Transverse colon (tissue), 4 donors: Measurements from ENCODE around the gene GPD1L.

Source experiments
- POLR2AphosphoS5 ChIP-seq, 3 donors: sonication (generic); formaldehyde crosslinking; IDR thresholded peaks; one replicate each; pipeline ENCODE4 v1.6.1; 2016; ENCODE audit warnings: antibody characterized with exemption in 3 of 3
- TF ChIP-seq, protein P1 (sequence below), 5 experiments: fragments of 200-600 bp in 3 of 5; fragments of 450-650 bp in 2 of 5; sonication (generic) in 3 of 5; IDR thresholded peaks; 1 replicate in 2 of 5; 2 replicates in 3 of 5; pipeline ENCODE4 v1.5.1; 2016 to 2017; ENCODE audit warnings: antibody characterized with exemption in 5 of 5, inconsistent platforms in 3 of 5, mild to moderate bottlenecking in 2 of 5, moderate library complexity in 1 of 5

DNA sequence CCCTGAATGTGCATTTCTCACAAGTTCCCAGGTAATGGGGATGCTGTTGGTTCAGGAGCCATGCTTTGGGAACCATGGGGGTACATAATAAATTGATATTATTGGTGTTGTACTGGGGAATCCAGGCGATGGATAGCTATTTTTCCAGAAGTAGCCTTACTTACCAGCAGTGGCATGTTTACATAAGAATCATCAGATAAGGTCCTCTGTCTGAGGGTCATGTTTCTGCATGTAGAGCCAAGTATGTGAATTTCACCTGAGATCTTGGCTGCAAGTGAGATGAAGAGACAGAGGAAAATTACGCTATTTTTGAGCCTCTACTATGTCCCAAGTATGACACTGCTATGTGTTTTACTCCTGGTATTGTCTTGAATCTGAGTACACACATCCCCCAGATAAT lies 26.3 kb downstream of the GPD1L start:
- no peak for TF ChIP-seq POLR2AphosphoS5 (IDR thresholded peaks at IDR 0.05)
- TF ChIP-seq, protein P1, sequence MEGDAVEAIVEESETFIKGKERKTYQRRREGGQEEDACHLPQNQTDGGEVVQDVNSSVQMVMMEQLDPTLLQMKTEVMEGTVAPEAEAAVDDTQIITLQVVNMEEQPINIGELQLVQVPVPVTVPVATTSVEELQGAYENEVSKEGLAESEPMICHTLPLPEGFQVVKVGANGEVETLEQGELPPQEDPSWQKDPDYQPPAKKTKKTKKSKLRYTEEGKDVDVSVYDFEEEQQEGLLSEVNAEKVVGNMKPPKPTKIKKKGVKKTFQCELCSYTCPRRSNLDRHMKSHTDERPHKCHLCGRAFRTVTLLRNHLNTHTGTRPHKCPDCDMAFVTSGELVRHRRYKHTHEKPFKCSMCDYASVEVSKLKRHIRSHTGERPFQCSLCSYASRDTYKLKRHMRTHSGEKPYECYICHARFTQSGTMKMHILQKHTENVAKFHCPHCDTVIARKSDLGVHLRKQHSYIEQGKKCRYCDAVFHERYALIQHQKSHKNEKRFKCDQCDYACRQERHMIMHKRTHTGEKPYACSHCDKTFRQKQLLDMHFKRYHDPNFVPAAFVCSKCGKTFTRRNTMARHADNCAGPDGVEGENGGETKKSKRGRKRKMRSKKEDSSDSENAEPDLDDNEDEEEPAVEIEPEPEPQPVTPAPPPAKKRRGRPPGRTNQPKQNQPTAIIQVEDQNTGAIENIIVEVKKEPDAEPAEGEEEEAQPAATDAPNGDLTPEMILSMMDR (IDR thresholded peaks at IDR 0.05), result no peak
